Gastroesophageal sphincter (tissue), 3 donors: ENCODE measurements around the gene JARID2.

ENCODE experiments used
- POLR2A ChIP-seq, 2 donors: fragments of 450-650 bp; IDR thresholded peaks; one replicate each; pipeline ENCODE4 v1.6.1; 2017; ENCODE audit warnings: antibody characterized with exemption in 2 of 2, mild to moderate bottlenecking in 2 of 2, moderate library complexity in 1 of 2
- TF ChIP-seq, protein P1 (sequence below), 4 experiments: fragments of 200-600 bp in 2 of 4; fragments of 450-650 bp in 2 of 4; sonication (generic) in 1 of 4; IDR thresholded peaks; one replicate each; pipeline ENCODE4 v1.5.1; 2017 to 2019; ENCODE audit warnings: antibody characterized with exemption in 4 of 4, mild to moderate bottlenecking in 2 of 4, moderate library complexity in 2 of 4

DNA sequence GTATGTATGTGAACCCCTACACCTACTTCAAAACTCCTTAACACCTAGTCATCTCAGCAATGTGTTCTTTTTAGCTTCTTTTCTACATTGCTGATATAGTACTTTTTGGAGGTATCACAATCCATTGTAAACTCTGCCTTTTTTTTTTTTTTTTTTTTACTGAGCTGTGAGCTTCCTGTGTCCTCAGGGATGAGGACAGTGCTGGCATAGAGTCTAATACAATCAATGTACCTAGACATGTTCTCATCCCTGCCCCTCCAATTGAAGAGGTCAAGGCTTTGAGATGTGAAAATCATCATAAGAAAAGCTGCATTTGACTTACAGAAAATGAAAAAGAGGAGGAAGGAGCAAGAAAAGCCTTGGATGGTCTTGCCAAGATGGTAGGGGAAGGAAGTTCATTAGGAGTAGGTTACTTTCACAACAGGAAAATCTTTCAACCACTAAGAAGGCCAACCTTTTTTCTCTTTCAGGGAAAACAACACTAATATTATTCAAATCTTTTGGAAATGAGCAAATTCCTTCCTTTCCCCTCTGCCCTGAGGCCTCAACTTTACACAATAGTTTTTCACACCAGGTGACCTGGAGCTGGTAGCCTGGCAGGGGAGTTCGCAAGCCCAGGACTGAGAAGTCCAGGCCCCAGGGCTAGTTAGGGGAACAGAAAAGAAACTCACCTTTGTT, 2.8 kb upstream of the JARID2 start:
- no peak for TF ChIP-seq POLR2A (IDR thresholded peaks at IDR 0.05)
- TF ChIP-seq, protein P1, sequence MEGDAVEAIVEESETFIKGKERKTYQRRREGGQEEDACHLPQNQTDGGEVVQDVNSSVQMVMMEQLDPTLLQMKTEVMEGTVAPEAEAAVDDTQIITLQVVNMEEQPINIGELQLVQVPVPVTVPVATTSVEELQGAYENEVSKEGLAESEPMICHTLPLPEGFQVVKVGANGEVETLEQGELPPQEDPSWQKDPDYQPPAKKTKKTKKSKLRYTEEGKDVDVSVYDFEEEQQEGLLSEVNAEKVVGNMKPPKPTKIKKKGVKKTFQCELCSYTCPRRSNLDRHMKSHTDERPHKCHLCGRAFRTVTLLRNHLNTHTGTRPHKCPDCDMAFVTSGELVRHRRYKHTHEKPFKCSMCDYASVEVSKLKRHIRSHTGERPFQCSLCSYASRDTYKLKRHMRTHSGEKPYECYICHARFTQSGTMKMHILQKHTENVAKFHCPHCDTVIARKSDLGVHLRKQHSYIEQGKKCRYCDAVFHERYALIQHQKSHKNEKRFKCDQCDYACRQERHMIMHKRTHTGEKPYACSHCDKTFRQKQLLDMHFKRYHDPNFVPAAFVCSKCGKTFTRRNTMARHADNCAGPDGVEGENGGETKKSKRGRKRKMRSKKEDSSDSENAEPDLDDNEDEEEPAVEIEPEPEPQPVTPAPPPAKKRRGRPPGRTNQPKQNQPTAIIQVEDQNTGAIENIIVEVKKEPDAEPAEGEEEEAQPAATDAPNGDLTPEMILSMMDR (IDR thresholded peaks at IDR 0.05), result no peak
